Pulmonary artery endothelial cell (primary cell): Measurements from ENCODE around the gene SLCO6A1. TPM values are rescaled to one million over a fixed set of nuclear protein-coding genes. Genes with fewer than 3 reads are reported as not detected.
"Not testable (repeated sequence)": the region's sequence is repeated elsewhere in the genome, so short reads cannot be mapped to it uniquely, and the experiment has no call there.

Experiments
- DNase-seq: peaks from one replicate; pipeline ENCODE4 v3.0.0-alpha.2; 2011; ENCODE audit warnings: low read depth, low spot score
- total RNA-seq: library from RNA; depleted of rRNA; stranded (reverse); fragments of >200 nt; gene quantifications from 2 replicates; pipeline ENCODE4 v1.2.3, GENCODE V29; 2014

The SLCO6A1 gene, protein sequence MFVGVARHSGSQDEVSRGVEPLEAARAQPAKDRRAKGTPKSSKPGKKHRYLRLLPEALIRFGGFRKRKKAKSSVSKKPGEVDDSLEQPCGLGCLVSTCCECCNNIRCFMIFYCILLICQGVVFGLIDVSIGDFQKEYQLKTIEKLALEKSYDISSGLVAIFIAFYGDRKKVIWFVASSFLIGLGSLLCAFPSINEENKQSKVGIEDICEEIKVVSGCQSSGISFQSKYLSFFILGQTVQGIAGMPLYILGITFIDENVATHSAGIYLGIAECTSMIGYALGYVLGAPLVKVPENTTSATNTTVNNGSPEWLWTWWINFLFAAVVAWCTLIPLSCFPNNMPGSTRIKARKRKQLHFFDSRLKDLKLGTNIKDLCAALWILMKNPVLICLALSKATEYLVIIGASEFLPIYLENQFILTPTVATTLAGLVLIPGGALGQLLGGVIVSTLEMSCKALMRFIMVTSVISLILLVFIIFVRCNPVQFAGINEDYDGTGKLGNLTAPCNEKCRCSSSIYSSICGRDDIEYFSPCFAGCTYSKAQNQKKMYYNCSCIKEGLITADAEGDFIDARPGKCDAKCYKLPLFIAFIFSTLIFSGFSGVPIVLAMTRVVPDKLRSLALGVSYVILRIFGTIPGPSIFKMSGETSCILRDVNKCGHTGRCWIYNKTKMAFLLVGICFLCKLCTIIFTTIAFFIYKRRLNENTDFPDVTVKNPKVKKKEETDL
- total RNA-seq: not detected in 2 replicates

GRCh38 chr5:102498271-102499034, at the start of gene SLCO6A1:
SLCO6A1 (minus strand) TSS chr5:102499001; CDS start chr5:102498844, 157 bp downstream.
- DNase-seq: no peak

DNA sequence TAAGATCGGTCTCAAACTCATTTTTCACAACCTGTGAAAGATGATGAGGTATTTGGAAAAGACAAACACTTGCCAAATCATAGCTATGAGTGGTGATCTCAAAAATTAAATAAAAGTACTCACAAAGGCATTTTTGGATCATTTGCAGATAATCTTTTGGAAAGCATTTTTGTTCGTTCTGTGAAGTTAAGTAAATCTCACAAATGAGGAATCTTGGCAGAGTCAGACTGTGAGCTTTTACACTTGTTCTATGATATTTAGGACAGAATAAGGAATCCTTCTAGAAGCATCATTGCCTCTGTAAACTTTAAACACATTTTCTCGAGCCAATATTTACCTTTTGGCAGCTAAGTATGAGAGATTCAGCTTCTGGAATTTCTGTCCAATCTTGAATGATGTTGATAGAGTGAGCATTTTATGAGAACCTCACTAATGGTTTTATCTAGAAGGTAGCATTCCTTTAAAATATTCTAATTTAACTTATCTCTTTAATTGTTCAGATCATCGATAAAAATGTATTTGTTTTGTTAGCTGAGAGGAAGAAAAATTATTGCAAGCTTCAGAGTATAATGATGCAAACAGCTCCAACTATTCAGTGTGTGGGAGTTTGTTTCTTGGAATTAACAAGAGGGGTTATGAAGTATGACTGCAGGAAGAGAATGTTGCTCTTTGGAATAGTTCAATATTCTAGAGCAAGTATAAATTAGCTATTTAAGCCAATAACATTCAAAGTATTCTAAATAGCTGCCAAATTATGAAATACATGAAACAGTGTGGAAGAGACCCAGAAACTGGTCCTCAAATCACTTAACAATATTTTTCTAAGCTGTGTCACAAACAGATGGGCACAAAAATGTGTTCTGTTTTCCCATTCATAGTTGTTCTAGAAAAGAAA, 48.6 kb upstream of the SLCO6A1 start:
- no peak for DNase-seq

- DNase-seq: no peak
Observed at GRCh38 chr5:102545175-102545574, 46.4 kb upstream of the SLCO6A1 start.

- DNase-seq: no peak
Observed at GRCh38 chr5:102542057-102542456, 43.3 kb upstream of the SLCO6A1 start.

DNA sequence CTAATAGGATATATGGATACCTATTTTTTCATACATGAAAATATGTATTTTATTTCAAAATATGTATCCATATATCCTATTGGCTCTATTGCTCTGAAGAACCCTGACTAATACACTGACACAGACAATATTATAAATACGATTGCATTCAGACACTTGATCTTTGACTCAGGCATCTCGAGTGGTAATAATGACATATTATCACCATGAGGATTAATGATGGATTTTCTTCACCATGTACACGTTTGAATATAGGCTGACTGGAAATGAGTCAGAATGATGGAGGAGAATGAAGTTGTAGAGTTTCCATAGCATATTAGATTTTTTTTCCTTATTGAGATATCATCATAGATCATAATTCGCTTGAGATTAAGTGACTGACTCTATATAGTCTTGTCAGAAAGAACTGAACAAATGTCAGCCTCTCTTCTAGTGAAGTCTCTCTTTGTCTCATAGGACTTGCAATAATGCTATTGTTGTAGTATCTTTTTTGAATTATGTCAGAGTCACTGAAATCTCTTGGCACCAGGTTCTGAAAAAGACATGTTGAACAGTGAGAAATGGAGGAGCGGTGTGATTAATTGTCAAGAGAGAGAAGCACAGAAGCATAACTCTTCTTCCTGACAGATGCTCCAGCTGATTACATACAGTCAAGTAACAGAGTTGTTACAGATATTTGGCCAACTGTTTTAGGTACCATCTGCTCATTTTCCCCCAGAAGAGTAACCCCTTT, 41.4 kb upstream of the SLCO6A1 start:
- DNase-seq: no peak

DNA sequence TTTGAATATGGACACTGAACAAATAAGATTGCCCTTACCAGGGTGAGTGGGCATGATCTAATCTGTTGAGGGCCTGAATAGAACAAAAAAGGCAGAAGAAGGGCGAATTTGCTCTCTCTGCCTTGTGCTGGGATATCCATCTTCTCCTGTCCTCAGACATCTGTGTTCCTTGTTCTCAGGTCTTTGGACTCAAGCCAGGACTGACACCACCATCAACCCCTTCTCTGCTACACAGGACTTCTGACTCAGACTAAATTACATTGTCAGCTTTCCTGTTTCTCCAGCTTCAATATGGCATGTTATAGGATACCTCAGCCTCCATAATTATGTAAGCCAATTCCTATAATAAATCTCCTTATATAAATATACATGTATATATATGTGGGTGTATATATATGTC, 40.8 kb upstream of the SLCO6A1 start:
- DNase-seq: no peak

DNA sequence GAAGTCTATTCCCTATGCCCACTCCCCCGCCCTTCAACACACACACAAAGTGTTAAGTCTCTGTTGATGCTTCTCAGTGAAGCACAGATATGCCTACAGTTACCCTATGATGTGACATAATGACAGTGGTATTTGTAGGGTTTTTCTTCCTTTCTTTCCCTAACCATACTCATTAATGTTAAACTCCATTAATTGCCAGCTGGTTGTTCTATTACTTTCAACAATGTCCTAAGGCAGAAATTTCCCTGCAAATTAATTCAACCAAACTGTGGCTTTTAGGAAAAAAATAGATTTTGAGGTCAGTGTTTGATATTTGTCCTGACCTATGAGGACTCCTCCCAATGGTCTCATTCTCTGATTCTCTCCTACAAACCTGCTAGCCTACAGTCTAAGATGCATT, 38.2 kb upstream of the SLCO6A1 start:
- DNase-seq: no peak

GRCh38 chr5:102536323-102536928, 37.6 kb upstream of the SLCO6A1 start:
- DNase-seq: no peak

- DNase-seq: no peak
Observed at GRCh38 chr5:102532123-102532522, 33.3 kb upstream of the SLCO6A1 start.

DNA sequence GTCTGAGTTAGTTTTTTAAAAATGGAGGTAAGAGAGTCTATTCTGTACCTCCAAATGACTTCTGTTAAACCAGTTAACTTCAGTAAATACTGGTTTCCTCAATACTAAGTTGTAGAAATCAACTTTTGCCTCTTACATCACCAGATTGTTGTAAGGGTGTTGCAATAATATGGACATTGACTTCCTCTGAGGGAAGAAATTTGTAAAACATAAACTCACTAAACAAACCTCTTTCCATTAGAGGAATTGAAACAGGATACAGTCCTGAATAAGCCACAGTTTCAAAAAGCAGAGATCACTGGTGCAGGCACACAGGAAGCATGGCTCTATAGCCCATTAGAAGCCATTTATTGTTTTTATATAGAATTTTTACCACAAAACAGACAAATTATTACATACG, 32.7 kb upstream of the SLCO6A1 start:
- no peak for DNase-seq

DNA sequence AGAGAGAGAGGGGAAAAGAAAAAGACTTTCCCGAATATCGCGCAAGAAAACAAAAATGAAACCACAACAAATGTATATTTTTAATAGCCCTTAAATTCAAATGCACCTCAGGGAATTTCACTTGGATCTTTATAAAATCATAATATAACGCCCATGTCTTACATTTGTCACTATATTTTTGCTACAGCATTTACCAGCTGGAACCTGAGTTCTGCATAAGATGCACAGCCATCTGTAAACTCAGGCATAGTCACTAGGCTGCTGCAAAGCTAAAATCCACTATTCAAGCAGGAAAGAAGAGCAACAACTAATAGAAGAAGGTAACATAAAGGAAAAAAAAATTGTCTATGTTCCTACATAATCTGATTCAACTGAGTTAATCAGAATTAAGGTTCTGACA, 30.6 kb upstream of the SLCO6A1 start:
- no peak for DNase-seq

- no peak for DNase-seq
Observed at GRCh38 chr5:102529031-102529430, 30.2 kb upstream of the SLCO6A1 start.

DNA sequence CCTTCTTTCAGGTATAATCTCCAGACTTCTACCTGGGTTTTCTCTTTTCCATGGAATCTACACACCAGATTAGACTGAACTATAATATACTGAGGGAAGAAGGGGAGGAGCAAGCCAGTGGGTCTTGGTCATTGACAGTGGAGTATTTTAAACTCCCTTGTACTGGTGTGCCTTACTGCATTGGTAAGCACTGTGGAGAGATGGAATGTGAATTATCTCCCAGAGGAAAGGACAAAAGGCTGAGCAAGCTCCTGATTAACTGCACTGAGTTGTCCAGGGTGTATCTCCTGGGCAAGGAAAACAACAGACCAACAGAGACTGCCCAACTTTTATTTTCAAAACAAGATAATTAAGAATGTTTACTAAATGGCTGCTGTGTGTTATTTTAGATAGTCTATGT, 29.8 kb upstream of the SLCO6A1 start:
- DNase-seq: no peak

- no peak for DNase-seq
Observed at GRCh38 chr5:102527547-102527946, 28.7 kb upstream of the SLCO6A1 start.

DNA sequence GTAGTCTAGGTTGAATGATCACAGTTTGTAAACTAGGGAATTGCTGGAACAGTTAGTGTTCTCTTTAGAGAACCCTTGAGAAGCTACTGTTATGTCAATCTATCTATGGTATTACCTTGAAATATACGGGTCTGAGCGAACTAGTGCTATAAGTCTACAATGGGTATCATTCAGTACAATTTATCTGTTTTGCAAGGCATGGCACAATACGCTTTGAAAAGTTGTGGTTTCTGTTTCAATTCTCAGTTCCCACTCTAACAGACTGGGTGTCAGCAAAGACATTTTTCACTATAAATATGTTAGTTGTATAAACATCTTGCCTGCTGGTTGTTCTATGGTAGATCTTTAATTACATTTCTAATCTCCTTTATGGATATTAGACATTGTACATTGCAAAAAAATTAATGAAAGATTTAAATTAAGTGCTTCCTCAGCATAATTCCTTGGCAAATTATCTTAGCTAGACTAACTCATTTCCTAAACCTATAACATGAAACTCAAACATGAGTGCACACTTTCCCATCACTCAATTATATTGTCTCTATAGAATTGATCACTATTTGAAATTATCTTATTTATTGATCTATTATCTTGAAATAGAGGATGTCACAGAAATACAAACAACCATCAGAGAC, 24.9 kb upstream of the SLCO6A1 start:
- DNase-seq: no peak

DNA sequence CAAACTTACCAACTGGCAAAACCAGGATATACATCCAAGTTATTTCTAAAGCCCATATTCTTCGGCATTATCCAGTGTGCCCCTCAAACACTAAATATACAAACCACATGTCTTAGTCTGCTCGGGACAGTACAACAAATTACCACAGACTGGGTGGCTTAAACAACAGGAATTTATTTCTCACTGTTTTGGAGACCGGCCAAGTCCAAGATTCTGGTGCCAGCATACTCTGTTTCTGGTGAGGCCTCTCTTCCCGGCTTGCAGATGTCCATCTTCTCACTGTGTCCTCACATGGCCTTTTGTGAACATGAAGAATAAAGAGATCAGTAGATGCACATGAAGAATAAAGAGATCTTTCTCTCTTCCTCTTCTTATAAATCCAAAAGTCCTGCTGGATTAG, 12.9 kb upstream of the SLCO6A1 start:
- no peak for DNase-seq

GRCh38 chr5:102491261-102491914, 7.4 kb downstream of the SLCO6A1 start:
- not testable (repeated sequence) for DNase-seq

GRCh38 chr5:102483736-102484135, 15.1 kb downstream of the SLCO6A1 start:
- DNase-seq: no peak
